ENCODE data around the gene UBE2D2.

UBE2D2 gene

GRCh38 chr5:139667730-139668063, 106.6 kb downstream of the UBE2D2 start:
- DNase-seq (ENCODE audit: low spot score) = no peak
- TF ChIP-seq, protein P1, sequence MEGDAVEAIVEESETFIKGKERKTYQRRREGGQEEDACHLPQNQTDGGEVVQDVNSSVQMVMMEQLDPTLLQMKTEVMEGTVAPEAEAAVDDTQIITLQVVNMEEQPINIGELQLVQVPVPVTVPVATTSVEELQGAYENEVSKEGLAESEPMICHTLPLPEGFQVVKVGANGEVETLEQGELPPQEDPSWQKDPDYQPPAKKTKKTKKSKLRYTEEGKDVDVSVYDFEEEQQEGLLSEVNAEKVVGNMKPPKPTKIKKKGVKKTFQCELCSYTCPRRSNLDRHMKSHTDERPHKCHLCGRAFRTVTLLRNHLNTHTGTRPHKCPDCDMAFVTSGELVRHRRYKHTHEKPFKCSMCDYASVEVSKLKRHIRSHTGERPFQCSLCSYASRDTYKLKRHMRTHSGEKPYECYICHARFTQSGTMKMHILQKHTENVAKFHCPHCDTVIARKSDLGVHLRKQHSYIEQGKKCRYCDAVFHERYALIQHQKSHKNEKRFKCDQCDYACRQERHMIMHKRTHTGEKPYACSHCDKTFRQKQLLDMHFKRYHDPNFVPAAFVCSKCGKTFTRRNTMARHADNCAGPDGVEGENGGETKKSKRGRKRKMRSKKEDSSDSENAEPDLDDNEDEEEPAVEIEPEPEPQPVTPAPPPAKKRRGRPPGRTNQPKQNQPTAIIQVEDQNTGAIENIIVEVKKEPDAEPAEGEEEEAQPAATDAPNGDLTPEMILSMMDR (IDR thresholded peaks at IDR 0.05; ENCODE audit: borderline replicate concordance, control extremely low read depth, extremely low read depth, insufficient read depth, missing control alignments) = no peak
- in situ Hi-C loops (cut with MboI; ENCODE audit: low sequenced_read_pairs, unreplicated experiment) = no loop called here

GRCh38 chr5:139668064-139668880, 107.1 kb downstream of the UBE2D2 start:
- DNase-seq (ENCODE audit: low spot score) = peak; percentile 71

DNA sequence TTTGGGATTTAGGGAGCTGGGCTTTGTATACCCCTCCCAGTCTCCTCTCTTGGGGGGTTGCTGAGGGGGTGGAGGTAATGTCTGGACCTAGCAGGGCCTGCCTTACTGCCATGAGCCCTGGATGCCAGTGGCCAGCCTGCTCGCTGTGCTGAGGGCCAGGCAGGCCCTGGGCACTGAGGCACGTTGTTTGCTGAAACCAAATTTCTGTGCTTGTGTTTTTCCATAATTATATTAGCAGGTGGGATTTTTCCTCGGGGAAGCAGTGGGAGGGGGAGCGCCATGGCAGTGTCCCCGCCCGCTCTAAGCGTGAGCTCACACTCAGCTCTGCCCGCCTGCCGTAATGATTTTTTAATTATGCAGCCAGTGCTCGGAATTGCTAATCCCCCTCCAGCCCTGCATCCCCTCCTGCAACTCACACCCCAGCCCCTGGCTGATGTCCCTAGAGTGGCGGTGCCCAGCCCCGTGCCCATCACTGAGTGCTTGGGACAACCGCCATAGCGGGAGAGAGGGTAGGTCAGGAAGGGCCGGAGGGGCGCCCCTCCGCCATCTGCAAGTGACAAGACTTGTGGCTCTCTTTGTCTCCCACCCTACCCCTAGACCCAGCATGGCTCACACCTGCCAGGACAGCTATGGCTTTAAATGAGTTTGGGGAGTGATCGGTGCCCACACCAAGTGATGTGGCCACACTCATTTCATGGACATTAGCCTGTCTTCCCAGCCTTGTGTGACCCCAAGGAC, 108.0 kb downstream of the UBE2D2 start:
- in situ Hi-C loops (cut with MboI; ENCODE audit: low sequenced_read_pairs, unreplicated experiment) = no loop called here
- no peak for DNase-seq (ENCODE audit: low spot score)
- TF ChIP-seq, protein P1 (IDR thresholded peaks at IDR 0.05; ENCODE audit: borderline replicate concordance, control extremely low read depth, extremely low read depth, insufficient read depth, missing control alignments) = no peak

More at GRCh38 chr5:139668064-139668880, 107.1 kb downstream of the UBE2D2 start:
- TF ChIP-seq, protein P1 (IDR thresholded peaks at IDR 0.05; ENCODE audit: borderline replicate concordance, control extremely low read depth, extremely low read depth, insufficient read depth, missing control alignments) = no peak
- in situ Hi-C loops (cut with MboI; ENCODE audit: low sequenced_read_pairs, unreplicated experiment) = no loop called here

DNA sequence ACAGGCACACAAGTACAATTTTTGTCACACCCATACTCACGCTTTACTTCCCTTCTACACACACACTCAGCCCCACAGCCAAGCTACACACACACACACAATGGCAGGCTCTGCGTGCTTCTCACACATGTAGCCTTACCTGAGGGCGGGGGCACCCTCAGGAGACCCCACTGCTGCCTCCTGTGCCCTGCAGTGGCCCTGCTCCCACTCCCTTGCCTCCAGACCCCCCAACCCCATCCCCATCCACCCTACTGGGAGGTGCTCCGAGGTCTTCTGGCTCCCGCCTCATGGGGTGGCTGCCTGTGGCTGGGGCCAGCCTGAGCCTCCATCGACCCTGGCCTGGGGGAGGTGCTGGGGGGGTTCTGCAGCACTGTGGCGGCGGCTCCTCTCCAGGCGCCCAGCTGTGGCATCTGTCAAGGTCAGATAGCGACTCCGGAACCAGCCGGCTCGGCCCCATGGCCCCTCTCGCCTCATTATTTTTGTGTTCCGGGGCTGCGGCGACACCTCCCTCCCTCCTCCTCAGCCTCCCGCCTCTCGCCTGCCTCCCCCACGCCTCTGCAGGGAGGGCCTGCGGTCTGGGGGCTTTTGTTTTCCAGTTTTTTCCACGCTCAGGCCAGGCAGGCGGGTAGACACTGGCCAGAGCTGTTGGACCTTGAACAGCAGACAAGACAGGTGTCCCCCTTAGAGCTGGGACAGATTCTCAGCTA, 108.7 kb downstream of the UBE2D2 start:
- in situ Hi-C loops (cut with MboI; ENCODE audit: low sequenced_read_pairs, unreplicated experiment) = no loop called here
- TF ChIP-seq, protein P1 (IDR thresholded peaks at IDR 0.05; ENCODE audit: borderline replicate concordance, control extremely low read depth, extremely low read depth, insufficient read depth, missing control alignments) = no peak
- peak; percentile 75 for DNase-seq (ENCODE audit: low spot score)

DNA sequence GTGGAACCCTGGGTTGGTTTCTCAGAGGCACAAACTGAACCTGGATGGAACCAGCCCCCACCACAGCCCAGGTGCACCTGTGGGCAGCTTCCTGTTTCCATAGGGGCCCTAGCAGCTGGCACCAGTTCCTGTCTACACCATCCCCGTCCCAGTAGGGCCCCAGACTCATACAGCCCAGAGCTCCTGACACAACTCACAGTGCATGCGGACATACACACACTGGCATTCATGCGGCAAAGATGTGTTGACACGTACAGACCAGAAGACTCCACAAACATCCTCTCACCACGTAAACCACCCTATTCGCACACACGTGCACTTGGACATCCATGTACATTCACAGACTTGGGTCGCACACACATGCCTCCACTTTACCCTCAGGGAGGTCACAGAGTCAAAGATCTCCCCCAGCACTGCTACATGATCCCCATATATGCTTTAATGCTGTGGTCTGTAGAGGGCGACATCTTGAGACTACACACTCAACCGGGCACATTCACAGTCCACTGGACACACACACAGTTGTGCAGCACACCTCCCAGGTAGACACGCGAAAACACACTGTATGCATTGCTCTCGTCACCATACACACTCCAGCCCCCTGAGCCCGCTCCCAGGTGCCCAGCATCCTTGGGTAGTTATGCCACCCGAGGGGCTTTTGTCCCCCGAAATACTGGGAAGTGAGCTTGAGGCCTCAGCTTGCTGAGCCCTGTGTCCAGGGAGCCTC, 109.4 kb downstream of the UBE2D2 start:
- peak; percentile 78 for DNase-seq (ENCODE audit: low spot score)
- in situ Hi-C loops (cut with MboI; ENCODE audit: low sequenced_read_pairs, unreplicated experiment) = no loop called here
- TF ChIP-seq, protein P1 (IDR thresholded peaks at IDR 0.05; ENCODE audit: borderline replicate concordance, control extremely low read depth, extremely low read depth, insufficient read depth, missing control alignments) = peak; percentile 47

All from GM13976 (cell line).